Measurements from ENCODE around the gene FAM9A.

Gene FAM9A

GRCh38 chrX:8749697-8750096 lies 51.5 kb downstream of the FAM9A start:
- TF ChIP-seq CTCF (IDR thresholded peaks at IDR 0.05; ENCODE audit: low read depth, low read length): no peak
- DNase-seq (ENCODE audit: extremely low read depth, low read depth): no peak

- no peak for DNase-seq (ENCODE audit: extremely low read depth, low read depth)
- peak; percentile 63 for TF ChIP-seq CTCF (IDR thresholded peaks at IDR 0.05; ENCODE audit: low read depth, low read length)
Measured at GRCh38 chrX:8748855-8749254, 52.3 kb downstream of the FAM9A start.

GRCh38 chrX:8743126-8743732 lies 58.0 kb downstream of the FAM9A start:
- peak; percentile 71 for TF ChIP-seq CTCF (IDR thresholded peaks at IDR 0.05; ENCODE audit: low read depth, low read length)
- DNase-seq (ENCODE audit: extremely low read depth, low read depth): no peak

GRCh38 chrX:8741981-8742380 lies 59.2 kb downstream of the FAM9A start:
- DNase-seq (ENCODE audit: extremely low read depth, low read depth): no peak
- no peak for TF ChIP-seq CTCF (IDR thresholded peaks at IDR 0.05; ENCODE audit: low read depth, low read length)
